Kidney capillary endothelial cell (primary cell): ENCODE results near the gene PHLDB3.

Experiments used
- DNase-seq: peaks from one replicate; pipeline ENCODE4 v3.0.0-alpha.2; 2018; ENCODE audit warnings: low spot score

Gene PHLDB3

GRCh38 chr19:43468354-43469159 is 36.0 kb downstream of the PHLDB3 start:
- no peak for DNase-seq

- peak; percentile 25 for DNase-seq
Measured at GRCh38 chr19:43467730-43468129, 36.8 kb downstream of the PHLDB3 start.

GRCh38 chr19:43467276-43467675 is 37.3 kb downstream of the PHLDB3 start:
- DNase-seq: no peak

GRCh38 chr19:43466793-43467192 is 37.8 kb downstream of the PHLDB3 start:
- no peak for DNase-seq

- no peak for DNase-seq
Measured at GRCh38 chr19:43465468-43466120, 39.0 kb downstream of the PHLDB3 start, which contains the start of gene LYPD3. LYPD3 (minus strand) TSS chr19:43465608; CDS start chr19:43465571, 37 bp downstream.

GRCh38 chr19:43464134-43464775 is 40.3 kb downstream of the PHLDB3 start:
- no peak for DNase-seq

GRCh38 chr19:43463381-43464133 is 41.0 kb downstream of the PHLDB3 start:
- peak; percentile 61 for DNase-seq

- no peak for DNase-seq
Measured at GRCh38 chr19:43462785-43463380, 41.7 kb downstream of the PHLDB3 start.

- no peak for DNase-seq
Measured at GRCh38 chr19:43462383-43462782, 42.2 kb downstream of the PHLDB3 start.

- no peak for DNase-seq
Measured at GRCh38 chr19:43461303-43461702, 43.2 kb downstream of the PHLDB3 start.

GRCh38 chr19:43460362-43461016 is 44.1 kb downstream of the PHLDB3 start:
- no peak for DNase-seq

- DNase-seq: no peak
Measured at GRCh38 chr19:43457809-43458208, 46.7 kb downstream of the PHLDB3 start.

- no peak for DNase-seq
Measured at GRCh38 chr19:43455321-43456113, 49.0 kb downstream of the PHLDB3 start.

GRCh38 chr19:43454031-43454430 is 50.5 kb downstream of the PHLDB3 start:
- DNase-seq: no peak

- DNase-seq: no peak
Measured at GRCh38 chr19:43452582-43452981, 52.0 kb downstream of the PHLDB3 start.

- no peak for DNase-seq
Measured at GRCh38 chr19:43450545-43450997, 54.0 kb downstream of the PHLDB3 start.

- DNase-seq: no peak
Measured at GRCh38 chr19:43447655-43448054, 56.9 kb downstream of the PHLDB3 start.

- DNase-seq: no peak
Measured at GRCh38 chr19:43446746-43447489, 57.6 kb downstream of the PHLDB3 start.

GRCh38 chr19:43445426-43445825 is 59.1 kb downstream of the PHLDB3 start:
- DNase-seq: no peak
